SKM-1 (cell line): ENCODE results near the gene BPTF.
"Not testable (repeated sequence)": the region's sequence is repeated elsewhere in the genome, so short reads cannot be mapped to it uniquely, and the experiment has no call there.

Experiments
- DNase-seq: peaks from one replicate; lab custom pipeline; 2025; ENCODE audit not compliant: unreplicated experiment; lab: John Stamatoyannopoulos, UW

BPTF gene

GRCh38 chr17:67833946-67834631, 8.8 kb downstream of the BPTF start:
- DNase-seq = no peak

- no peak for DNase-seq
Measured at GRCh38 chr17:67834634-67835033, 9.3 kb downstream of the BPTF start.

GRCh38 chr17:67836205-67836987, 11.1 kb downstream of the BPTF start:
- DNase-seq = no peak

GRCh38 chr17:67837965-67838364, 12.7 kb downstream of the BPTF start:
- no peak for DNase-seq

GRCh38 chr17:67838538-67838937, 13.2 kb downstream of the BPTF start:
- no peak for DNase-seq

- DNase-seq = no peak
Measured at GRCh38 chr17:67841992-67842391, 16.7 kb downstream of the BPTF start.

GRCh38 chr17:67842648-67843047, 17.3 kb downstream of the BPTF start:
- no peak for DNase-seq

GRCh38 chr17:67845374-67845773, 20.1 kb downstream of the BPTF start:
- no peak for DNase-seq

GRCh38 chr17:67848189-67848588, 22.9 kb downstream of the BPTF start:
- not testable (repeated sequence) for DNase-seq

- not testable (repeated sequence) for DNase-seq
Measured at GRCh38 chr17:67848846-67849245, 23.5 kb downstream of the BPTF start.

- DNase-seq = no peak
Measured at GRCh38 chr17:67850991-67851631, 25.8 kb downstream of the BPTF start.

- DNase-seq = no peak
Measured at GRCh38 chr17:67853703-67854102, 28.4 kb downstream of the BPTF start.

- no peak for DNase-seq
Measured at GRCh38 chr17:67854378-67854777, 29.1 kb downstream of the BPTF start.

GRCh38 chr17:67855504-67856324, 30.4 kb downstream of the BPTF start:
- DNase-seq = no peak

GRCh38 chr17:67856402-67856801, 31.1 kb downstream of the BPTF start:
- not testable (repeated sequence) for DNase-seq

GRCh38 chr17:67862614-67863217, 37.4 kb downstream of the BPTF start:
- no peak for DNase-seq

- DNase-seq = no peak
Measured at GRCh38 chr17:67863624-67864247, 38.4 kb downstream of the BPTF start.

GRCh38 chr17:67865438-67865837, 40.1 kb downstream of the BPTF start:
- no peak for DNase-seq

- DNase-seq = no peak
Measured at GRCh38 chr17:67867591-67867990, 42.3 kb downstream of the BPTF start.

GRCh38 chr17:67868176-67868575, 42.9 kb downstream of the BPTF start:
- DNase-seq = no peak
